ENCODE data around the gene RET.

Gene RET

GRCh38 chr10:43061760-43062159 lies 15.1 kb upstream of the RET start:
- no peak for DNase-seq (ENCODE audit: low read depth in 3 of 3, low spot score in 1 of 3)

- no peak for DNase-seq (ENCODE audit: low read depth in 3 of 3, low spot score in 1 of 3)
These were observed 14.3 kb upstream of the RET start for GRCh38 chr10:43062402-43063160.

- DNase-seq (ENCODE audit: low read depth in 3 of 3, low spot score in 1 of 3) = no peak
These were observed 12.4 kb upstream of the RET start for GRCh38 chr10:43064331-43065075.

GRCh38 chr10:43065234-43065633 lies 11.6 kb upstream of the RET start:
- DNase-seq (ENCODE audit: low read depth in 3 of 3, low spot score in 1 of 3) = no peak

- DNase-seq (ENCODE audit: low read depth in 3 of 3, low spot score in 1 of 3) = no peak
These were observed 11.1 kb upstream of the RET start for GRCh38 chr10:43065761-43066160.

- no peak for DNase-seq (ENCODE audit: low read depth in 3 of 3, low spot score in 1 of 3)
These were observed 10.4 kb upstream of the RET start for GRCh38 chr10:43066481-43066880.

GRCh38 chr10:43067391-43068135 lies 9.3 kb upstream of the RET start:
- no peak for DNase-seq (ENCODE audit: low read depth in 3 of 3, low spot score in 1 of 3)

GRCh38 chr10:43068136-43068395 lies 8.8 kb upstream of the RET start:
- no peak for DNase-seq (ENCODE audit: low read depth in 3 of 3, low spot score in 1 of 3)

GRCh38 chr10:43068471-43069210 lies 8.2 kb upstream of the RET start:
- DNase-seq (ENCODE audit: low read depth in 3 of 3, low spot score in 1 of 3) = no peak

- no peak for DNase-seq (ENCODE audit: low read depth in 3 of 3, low spot score in 1 of 3)
These were observed 7.7 kb upstream of the RET start for GRCh38 chr10:43069211-43069515.

GRCh38 chr10:43069579-43069978 lies 7.3 kb upstream of the RET start:
- no peak for DNase-seq (ENCODE audit: low read depth in 3 of 3, low spot score in 1 of 3)

- DNase-seq (ENCODE audit: low read depth in 3 of 3, low spot score in 1 of 3) = no peak
These were observed 6.5 kb upstream of the RET start for GRCh38 chr10:43070121-43071085.

- no peak for DNase-seq (ENCODE audit: low read depth in 3 of 3, low spot score in 1 of 3)
These were observed 4.8 kb upstream of the RET start for GRCh38 chr10:43071865-43072650.

GRCh38 chr10:43073191-43073590 lies 3.7 kb upstream of the RET start:
- DNase-seq (ENCODE audit: low read depth in 3 of 3, low spot score in 1 of 3) = no peak

GRCh38 chr10:43073721-43074120 lies 3.1 kb upstream of the RET start:
- DNase-seq (ENCODE audit: low read depth in 3 of 3, low spot score in 1 of 3) = no peak

GRCh38 chr10:43074409-43074808 lies 2.5 kb upstream of the RET start:
- DNase-seq (ENCODE audit: low read depth in 3 of 3, low spot score in 1 of 3) = no peak

- DNase-seq (ENCODE audit: low read depth in 3 of 3, low spot score in 1 of 3) = no peak
These were observed 1.9 kb upstream of the RET start for GRCh38 chr10:43074827-43075611.

- no peak for DNase-seq (ENCODE audit: low read depth in 3 of 3, low spot score in 1 of 3)
These were observed 1.3 kb upstream of the RET start for GRCh38 chr10:43075612-43076003.

GRCh38 chr10:43076311-43076875 lies 476 bp upstream of the RET start:
- DNase-seq (ENCODE audit: low read depth in 3 of 3, low spot score in 1 of 3) = no peak

All from stimulated activated CD4-positive, alpha-beta T cell treated with anti-CD3 and anti-CD28 coated beads, TNF-alpha, amount 100 ng/mL, for 1 hour (primary cell).